Posterior cingulate gyrus (tissue), 11 donors: ENCODE results near the gene GLT1D1.
"Not testable (repeated sequence)": the region's sequence is repeated elsewhere in the genome, so short reads cannot be mapped to it uniquely, and the experiment has no call there.

ENCODE experiments used
- DNase-seq, 10 donors: peaks; one replicate each; pipeline versions ENCODE4 v3.0.0 to v3.0.0-alpha.2; 2020 to 2021; ENCODE audit warnings: mixed read lengths in 3 of 10
- intact Hi-C: fragments of 100-400 bp; cut with DNase I; formaldehyde crosslinking; loops from one replicate; pipeline ENCODE4 v1.15.1; 2023

The GLT1D1 gene

GRCh38 chr12:128819293-128820144, 33.8 kb upstream of the GLT1D1 start:
- intact Hi-C loops = no loop called here
- no peak for DNase-seq

- DNase-seq = no peak
- intact Hi-C loops = no loop called here
Observed at GRCh38 chr12:128820253-128820652, 33.0 kb upstream of the GLT1D1 start.

- DNase-seq = peak in 2 of 10 donors; percentile 34 to 73
- intact Hi-C loops = no loop called here
Observed at GRCh38 chr12:128820723-128821432, 32.4 kb upstream of the GLT1D1 start.

- intact Hi-C loops = no loop called here
- DNase-seq = peak in 2 of 10 donors; percentile 33 to 85
Observed at GRCh38 chr12:128823216-128823915, 29.9 kb upstream of the GLT1D1 start.

GRCh38 chr12:128823916-128824839, 29.1 kb upstream of the GLT1D1 start, which contains the start of gene SLC15A4:
SLC15A4 (minus strand) TSS chr12:128823958; CDS start chr12:128823943, 15 bp downstream.
- intact Hi-C loops = no loop called here

GRCh38 chr12:128825835-128826234, 27.4 kb upstream of the GLT1D1 start:
- DNase-seq = no peak
- intact Hi-C loops = no loop called here

More at GRCh38 chr12:128823916-128824839, 29.1 kb upstream of the GLT1D1 start, which contains the start of gene SLC15A4:
- peak; percentile 93 to 100 (median 97) for DNase-seq

- DNase-seq = no peak
- intact Hi-C loops = no loop called here
Observed at GRCh38 chr12:128827724-128828123, 25.6 kb upstream of the GLT1D1 start.

GRCh38 chr12:128829861-128830504, 23.3 kb upstream of the GLT1D1 start:
- DNase-seq = peak in 1 of 10 donors; percentile 33
- intact Hi-C loops = no loop called here

GRCh38 chr12:128830505-128830893, 22.8 kb upstream of the GLT1D1 start:
- intact Hi-C loops = no loop called here
- no peak for DNase-seq

GRCh38 chr12:128833418-128833817, 19.9 kb upstream of the GLT1D1 start:
- peak in 1 of 10 donors; percentile 57 for DNase-seq
- intact Hi-C loops = no loop called here

GRCh38 chr12:128839885-128840284, 13.4 kb upstream of the GLT1D1 start:
- DNase-seq, intact Hi-C loops: not testable (repeated sequence)

GRCh38 chr12:128840862-128841468, 12.3 kb upstream of the GLT1D1 start:
- DNase-seq = peak in 1 of 10 donors; percentile 32
- intact Hi-C loops = no loop called here

- intact Hi-C loops = no loop called here
- DNase-seq = no peak
Observed at GRCh38 chr12:128842579-128842978, 10.7 kb upstream of the GLT1D1 start.

- DNase-seq = no peak
- intact Hi-C loops = no loop called here
Observed at GRCh38 chr12:128843538-128843937, 9.7 kb upstream of the GLT1D1 start.

- DNase-seq = peak in 1 of 10 donors; percentile 59
- intact Hi-C loops = no loop called here
Observed at GRCh38 chr12:128844031-128844635, 9.1 kb upstream of the GLT1D1 start.

GRCh38 chr12:128846671-128847070, 6.6 kb upstream of the GLT1D1 start:
- intact Hi-C loops = not testable (repeated sequence)
- DNase-seq = peak in 1 of 10 donors; percentile 68

GRCh38 chr12:128848371-128848770, 4.9 kb upstream of the GLT1D1 start:
- DNase-seq = peak in 1 of 10 donors; percentile 48
- intact Hi-C loops = no loop called here

- intact Hi-C loops, DNase-seq: not testable (repeated sequence)
Observed at GRCh38 chr12:128849806-128850205, 3.5 kb upstream of the GLT1D1 start.
